SU-DHL-6 (cell line): ENCODE measurements around the gene HOXB3.

Source experiments
- H2AFZ ChIP-seq: fragments of 200-600 bp; sonication (generic); 2 replicates; pipeline ENCODE4 v1.6.1; 2014; ENCODE audit warnings: low read depth, mild to moderate bottlenecking, moderate library complexity, mixed read lengths, antibody characterized with exemption, low read length; ENCODE audit not compliant: severe bottlenecking
- H3F3A ChIP-seq: fragments of 200-600 bp; shearing (Covaris generic); 2 replicates; pipeline ENCODE4 v1.6.0; 2016; ENCODE audit warnings: antibody characterized with exemption, mild to moderate bottlenecking; ENCODE audit not compliant: insufficient read depth
- H3K27ac ChIP-seq: fragments of 200-600 bp; sonication (generic); 2 replicates; pipeline ENCODE4 v1.5.1; 2016; ENCODE audit warnings: low read depth, mild to moderate bottlenecking, low read length, moderate library complexity, mixed read lengths
- H3K27me3 ChIP-seq: fragments of 200-600 bp; sonication (generic), shearing (Covaris generic); 2 replicates; pipeline ENCODE4 v1.6.0; 2014; ENCODE audit warnings: mild to moderate bottlenecking, low read length
- H3K36me3 ChIP-seq: fragments of 200-600 bp; sonication (generic); 2 replicates; pipeline ENCODE4 v1.6.1; 2014; ENCODE audit warnings: mild to moderate bottlenecking, low read length, mixed read lengths
- H3K4me2 ChIP-seq: fragments of 300-600, 200-600 bp; shearing (Covaris generic), sonication (generic); 2 replicates; pipeline ENCODE4 v1.6.0; 2014; ENCODE audit warnings: low read length, low read depth, mild to moderate bottlenecking; ENCODE audit not compliant: poor library complexity, severe bottlenecking
- H3K4me3 ChIP-seq: fragments of 200-600 bp; sonication (generic); 2 replicates; pipeline ENCODE4 v1.5.1; 2014; ENCODE audit warnings: antibody characterized with exemption, low read length, mild to moderate bottlenecking, mixed read lengths; ENCODE audit not compliant: insufficient read depth, poor library complexity, severe bottlenecking
- H3K79me2 ChIP-seq: fragments of 200-600 bp; sonication (generic); 2 replicates; pipeline ENCODE4 v1.6.1; 2014; ENCODE audit warnings: mild to moderate bottlenecking, low read length, moderate library complexity; ENCODE audit not compliant: insufficient read depth
- H3K9ac ChIP-seq: fragments of 200-600 bp; sonication (generic); 2 replicates; pipeline ENCODE4 v1.7.0; 2014; ENCODE audit warnings: mild to moderate bottlenecking, low read length
- H3K9me2 ChIP-seq: fragments of 200-600 bp; sonication (generic); replicated peaks from 2 replicates; pipeline ENCODE4 v1.6.1; 2014; ENCODE audit warnings: low read length; ENCODE audit not compliant: insufficient read depth
- H3K9me3 ChIP-seq: fragments of 200-600 bp; sonication (generic); 2 replicates; pipeline ENCODE4 v1.6.1; 2014; ENCODE audit warnings: low read length, mixed read lengths; ENCODE audit not compliant: insufficient read depth
- H4K20me1 ChIP-seq: fragments of 200-600 bp; sonication (generic); 2 replicates; pipeline ENCODE4 v1.6.1; 2014; ENCODE audit warnings: low read depth, mild to moderate bottlenecking, antibody characterized with exemption, low read length, moderate library complexity, mixed read lengths
- CTCF ChIP-seq: fragments of 200-600 bp; sonication (generic); IDR thresholded peaks from one replicate; pipeline ENCODE4 v1.5.1; 2017; ENCODE audit warnings: antibody characterized with exemption, mild to moderate bottlenecking, low read length, moderate library complexity; ENCODE audit not compliant: insufficient read depth, poor library complexity, severe bottlenecking
- EZH2phosphoT487 ChIP-seq: fragments of 200-600 bp; sonication (generic), shearing (Covaris generic); conservative IDR thresholded peaks from 2 replicates; pipeline ENCODE4 v1.6.1; 2018; ENCODE audit warnings: mild to moderate bottlenecking, antibody characterized with exemption, low read length, moderate library complexity, mixed read lengths

HOXB3 gene

GRCh38 chr17:48541036-48541576, 48.9 kb downstream of the HOXB3 start:
- no peaks in the 10 kb centered on the region for H3K36me3 ChIP-seq
- H4K20me1 ChIP-seq, result no peaks in the 10 kb centered on the region
- no peak overlapping the region for H3K9ac ChIP-seq
- H3F3A ChIP-seq, result no peaks in the 10 kb centered on the region
- H3K4me3 ChIP-seq, result no peak overlapping the region
- no peaks in the 10 kb centered on the region; the same call in 1 of the 2 replicates for H3K27me3 ChIP-seq
- H3K4me2 ChIP-seq, result no peak overlapping the region
- H3K79me2 ChIP-seq, result no peaks in the 10 kb centered on the region
- H3K9me3 ChIP-seq, result no peaks in the 10 kb centered on the region
- TF ChIP-seq EZH2phosphoT487 (no peak), CTCF (no peak)
- no peak overlapping the region for H3K27ac ChIP-seq
- H2AFZ ChIP-seq, result no peak overlapping the region
- H3K9me2 ChIP-seq, result no peaks in the 10 kb centered on the region

GRCh38 chr17:48540213-48540612, 49.8 kb downstream of the HOXB3 start:
- no peaks in the 10 kb centered on the region for H3K79me2 ChIP-seq
- H3F3A ChIP-seq, result no peaks in the 10 kb centered on the region
- H3K36me3 ChIP-seq, result no peaks in the 10 kb centered on the region
- no peaks in the 10 kb centered on the region for H4K20me1 ChIP-seq
- H3K4me3 ChIP-seq, result no peak overlapping the region
- no peak overlapping the region for H3K4me2 ChIP-seq
- no peaks in the 10 kb centered on the region for H3K9me3 ChIP-seq
- H3K9me2 ChIP-seq, result no peaks in the 10 kb centered on the region
- H2AFZ ChIP-seq, result no peak overlapping the region
- H3K9ac ChIP-seq, result no peak overlapping the region
- TF ChIP-seq EZH2phosphoT487, result no peak
- no peak for TF ChIP-seq CTCF
- no peaks in the 10 kb centered on the region; the same call in 1 of the 2 replicates for H3K27me3 ChIP-seq
- no peak overlapping the region for H3K27ac ChIP-seq

- no peaks in the 10 kb centered on the region for H3F3A ChIP-seq
- H3K9ac ChIP-seq, result no peak overlapping the region
- H3K27me3 ChIP-seq, result no peaks in the 10 kb centered on the region; the same call in 1 of the 2 replicates
- H4K20me1 ChIP-seq, result no peaks in the 10 kb centered on the region
- no peaks in the 10 kb centered on the region for H3K79me2 ChIP-seq
- H3K9me3 ChIP-seq, result no peaks in the 10 kb centered on the region
- H3K9me2 ChIP-seq, result no peaks in the 10 kb centered on the region
- no peaks in the 10 kb centered on the region for H3K36me3 ChIP-seq
- TF ChIP-seq EZH2phosphoT487 (no peak), CTCF (no peak)
- H2AFZ ChIP-seq, result no peak overlapping the region
- no peak overlapping the region for H3K4me2 ChIP-seq
- no peak overlapping the region for H3K4me3 ChIP-seq
- no peak overlapping the region for H3K27ac ChIP-seq
These were observed 50.9 kb downstream of the HOXB3 start for GRCh38 chr17:48539177-48539576.
